GM21529 (cell line): ENCODE data around the gene CMTM4.
"Not testable (repeated sequence)": the region's sequence is repeated elsewhere in the genome, so short reads cannot be mapped to it uniquely, and the experiment has no call there.

Experiments
- ATAC-seq: cut with Tn5 transposase; IDR thresholded peaks from one replicate; pipeline ENCODE4 v1.9.1; 2021; ENCODE audit not compliant: unreplicated experiment

Gene CMTM4

DNA sequence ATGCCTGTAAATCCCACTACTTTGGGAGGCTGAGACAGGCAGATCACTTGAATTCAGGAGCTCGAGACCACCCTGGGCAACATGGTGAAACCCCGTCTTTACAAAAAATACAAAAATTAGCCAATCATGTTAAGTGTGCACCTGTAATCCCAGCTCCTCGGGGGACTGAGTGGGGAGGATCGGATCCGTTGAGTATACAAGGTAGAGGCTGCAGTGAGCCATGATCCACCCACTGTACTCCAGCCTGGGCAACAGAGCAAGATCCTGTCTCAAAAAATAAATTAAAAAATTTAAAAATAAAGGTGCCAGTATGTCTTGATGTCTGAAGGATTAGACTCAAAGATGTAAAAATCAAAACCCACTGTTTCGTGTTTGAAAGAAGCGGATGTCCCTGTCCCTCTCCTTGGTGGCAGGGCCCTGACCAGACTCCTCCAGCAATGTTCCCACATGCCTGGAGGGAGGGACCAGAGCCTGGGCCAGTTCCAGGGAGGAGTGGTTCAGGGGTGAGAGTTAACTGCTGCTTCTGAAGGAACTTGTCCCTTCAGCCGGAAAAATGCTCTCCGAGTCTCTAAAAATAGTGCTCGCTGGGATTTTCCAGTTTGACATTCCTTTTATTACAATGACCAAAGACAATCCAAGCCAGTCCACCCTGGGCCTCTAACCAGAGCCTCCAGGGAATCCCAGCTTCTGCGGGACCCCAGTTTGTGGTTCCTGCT is 9.4 kb upstream of the CMTM4 start:
- no peak for ATAC-seq

DNA sequence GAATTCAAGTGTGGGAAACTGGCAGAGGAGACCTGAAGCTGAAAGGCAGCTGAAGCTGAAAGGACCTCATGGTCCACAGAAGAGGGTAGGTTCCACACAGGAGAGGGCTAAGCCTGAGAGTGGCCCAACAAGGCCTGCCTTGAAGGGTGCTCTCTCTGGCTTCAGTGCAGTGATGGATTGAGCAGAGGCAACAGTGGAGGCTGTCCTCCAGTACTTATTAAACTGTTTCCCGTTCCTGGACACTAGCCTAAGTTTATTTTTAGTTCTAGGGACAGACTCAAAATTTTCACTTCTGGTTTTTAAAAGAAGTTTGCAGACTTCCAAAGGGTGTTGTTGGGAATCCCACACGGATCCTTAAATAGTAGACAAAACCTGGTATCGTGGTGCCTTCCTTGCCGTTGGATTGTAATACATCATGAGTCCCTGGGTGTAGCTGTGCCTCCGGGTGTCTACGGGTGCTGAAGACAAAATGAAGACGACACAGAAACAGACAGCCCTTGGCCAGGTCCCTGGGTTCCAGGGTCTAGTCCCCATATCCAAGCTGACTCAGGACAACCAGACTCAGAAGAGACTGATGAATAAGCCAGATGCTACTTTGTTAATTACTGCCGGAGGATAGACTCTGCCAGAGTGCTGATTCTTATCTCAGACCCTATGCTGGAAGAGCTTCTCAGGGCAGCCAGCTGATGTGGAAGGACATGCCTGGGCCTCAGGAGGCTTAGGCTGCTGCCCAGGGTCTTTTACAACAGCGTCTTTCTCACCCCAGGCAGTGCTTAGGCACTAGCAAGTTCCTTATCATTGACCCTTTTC is 7.1 kb upstream of the CMTM4 start:
- ATAC-seq = no peak

- no peak for ATAC-seq
Measured at GRCh38 chr16:66701516-66701915, 5.0 kb upstream of the CMTM4 start.

DNA sequence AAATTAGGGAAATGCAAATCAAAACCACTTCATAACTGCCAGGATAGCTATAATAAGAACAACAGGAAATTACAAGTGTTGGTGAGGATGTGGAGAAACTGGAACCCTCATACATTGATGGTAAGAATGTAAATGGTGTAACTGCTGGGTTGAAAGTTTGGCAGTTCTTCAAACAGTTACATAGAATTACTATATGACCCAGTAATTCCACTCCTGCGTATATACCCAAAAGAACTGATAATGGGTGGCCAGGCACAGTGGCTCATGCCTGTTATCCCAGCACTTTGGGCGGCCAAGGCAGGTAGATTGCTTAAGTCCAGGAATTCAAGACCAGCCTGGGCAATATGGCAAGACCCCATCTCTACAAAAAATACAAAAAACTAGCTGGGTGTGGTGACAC is 4.5 kb upstream of the CMTM4 start:
- no peak for ATAC-seq

GRCh38 chr16:66699898-66700297 is 3.4 kb upstream of the CMTM4 start:
- ATAC-seq = no peak

- no peak for ATAC-seq
Measured at GRCh38 chr16:66698046-66698445, 1.5 kb upstream of the CMTM4 start.

- ATAC-seq = peak; percentile 34
Measured at GRCh38 chr16:66695935-66696668, 441 bp downstream of the CMTM4 start.

GRCh38 chr16:66695471-66695934 is 1.0 kb downstream of the CMTM4 start:
- ATAC-seq = no peak

GRCh38 chr16:66693149-66693548 is 3.4 kb downstream of the CMTM4 start:
- no peak for ATAC-seq

- ATAC-seq = no peak
Measured at GRCh38 chr16:66692341-66692740, 4.2 kb downstream of the CMTM4 start.

GRCh38 chr16:66691234-66691633 is 5.3 kb downstream of the CMTM4 start:
- no peak for ATAC-seq

DNA sequence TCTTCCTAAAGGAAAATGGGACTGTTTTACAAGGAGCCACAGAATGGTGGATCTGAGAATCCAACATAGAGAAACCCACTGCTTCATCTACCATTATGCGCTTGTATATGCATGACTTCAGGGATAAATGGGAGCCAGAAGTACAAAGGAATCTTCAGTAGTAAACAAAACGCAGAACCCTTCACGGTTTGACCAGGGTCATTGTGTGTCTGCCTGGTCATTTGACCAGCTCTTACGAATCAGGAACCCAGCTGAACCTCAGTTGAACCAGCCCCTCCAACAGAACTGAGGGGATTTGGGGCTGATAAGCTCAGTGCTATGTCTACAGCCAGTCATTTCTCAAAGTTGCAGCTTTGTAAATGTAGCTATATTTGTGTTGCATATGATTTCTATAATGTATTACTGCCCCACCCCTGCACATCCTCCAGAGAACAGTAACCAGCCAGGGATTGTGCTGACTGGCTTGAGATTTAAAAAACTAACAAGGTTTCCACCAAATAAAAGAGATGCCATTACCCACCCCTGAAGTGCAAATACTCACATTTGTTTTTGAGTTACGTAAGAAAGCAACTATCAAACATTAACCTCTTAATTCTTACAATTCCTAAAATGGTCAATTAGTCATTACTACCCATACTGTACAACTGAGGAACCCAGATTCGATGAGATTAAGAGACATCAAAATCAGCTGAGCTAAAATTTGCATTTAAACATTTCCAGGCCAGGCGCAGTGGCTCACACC is 6.3 kb downstream of the CMTM4 start:
- no peak for ATAC-seq

DNA sequence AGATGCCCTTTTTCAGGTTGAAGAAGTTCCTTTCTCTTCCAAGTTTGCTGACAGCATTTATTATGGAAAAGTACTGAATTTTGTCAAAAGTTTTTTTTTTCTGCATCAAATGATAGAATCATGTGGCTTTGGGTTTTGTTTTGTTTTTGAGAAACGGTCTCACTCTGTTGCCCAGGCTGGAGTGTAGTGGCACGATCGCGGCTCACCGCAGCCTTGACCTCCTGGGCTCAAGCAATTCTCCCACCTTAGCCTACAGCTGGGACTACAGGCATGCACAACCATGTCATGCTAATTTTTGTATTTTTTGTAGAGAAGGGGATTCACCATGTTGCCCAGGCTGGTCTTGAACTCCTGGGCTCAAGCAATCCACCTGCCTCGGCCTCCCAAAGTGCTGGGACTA is 7.3 kb downstream of the CMTM4 start:
- no peak for ATAC-seq

DNA sequence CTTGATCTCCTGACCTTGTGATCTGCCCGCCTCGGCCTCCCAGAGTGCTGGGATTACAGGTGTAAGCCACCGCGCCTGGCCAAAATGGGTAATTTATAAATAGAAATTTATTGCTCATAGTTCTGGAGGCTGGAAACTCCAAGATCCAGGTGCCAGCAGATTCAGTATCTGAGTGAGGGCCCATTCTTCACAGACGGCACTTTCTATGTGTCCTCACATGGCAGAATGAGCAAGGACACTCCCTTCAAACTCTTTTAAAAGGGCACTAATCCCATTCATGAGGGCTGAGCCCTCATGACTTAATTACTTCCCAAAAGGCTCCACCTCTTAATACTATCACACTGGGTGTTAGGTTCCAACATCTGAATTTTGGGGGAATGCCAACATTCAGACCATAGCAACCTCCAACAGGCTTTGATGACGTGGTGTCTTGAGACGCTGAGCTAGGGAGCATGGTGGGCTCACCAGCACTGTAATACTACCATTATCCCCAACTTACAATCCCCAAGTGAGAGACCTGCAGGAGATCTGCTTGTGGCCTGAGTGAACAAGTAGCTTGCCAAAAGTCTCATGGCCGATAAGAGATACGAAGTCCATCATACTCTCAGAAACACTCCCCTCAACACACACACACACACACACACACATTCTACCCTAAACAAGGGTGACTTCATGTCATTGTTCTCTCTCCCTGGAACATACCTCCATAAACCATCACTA is 8.5 kb downstream of the CMTM4 start:
- ATAC-seq = no peak

- not testable (repeated sequence) for ATAC-seq
Measured at GRCh38 chr16:66685501-66686115, 10.9 kb downstream of the CMTM4 start.

DNA sequence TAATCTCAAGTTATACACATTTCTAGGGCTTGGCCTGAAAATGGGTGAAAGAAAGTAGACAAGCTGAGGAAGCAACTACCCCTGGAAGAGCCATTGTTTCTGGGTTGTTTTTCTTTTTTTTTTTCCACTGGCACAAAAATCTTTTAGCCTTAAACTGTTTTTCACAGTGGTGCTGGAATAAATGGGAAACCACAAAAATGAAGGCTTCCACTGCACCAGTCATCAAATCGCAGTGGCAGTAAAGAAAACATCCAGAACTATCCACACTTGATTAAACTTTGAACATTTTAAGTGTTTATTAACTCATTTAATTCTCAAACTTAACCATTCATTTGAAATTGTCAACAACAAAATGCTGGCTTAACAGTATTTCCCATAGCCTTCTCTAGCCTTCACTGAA is 14.3 kb downstream of the CMTM4 start:
- no peak for ATAC-seq

DNA sequence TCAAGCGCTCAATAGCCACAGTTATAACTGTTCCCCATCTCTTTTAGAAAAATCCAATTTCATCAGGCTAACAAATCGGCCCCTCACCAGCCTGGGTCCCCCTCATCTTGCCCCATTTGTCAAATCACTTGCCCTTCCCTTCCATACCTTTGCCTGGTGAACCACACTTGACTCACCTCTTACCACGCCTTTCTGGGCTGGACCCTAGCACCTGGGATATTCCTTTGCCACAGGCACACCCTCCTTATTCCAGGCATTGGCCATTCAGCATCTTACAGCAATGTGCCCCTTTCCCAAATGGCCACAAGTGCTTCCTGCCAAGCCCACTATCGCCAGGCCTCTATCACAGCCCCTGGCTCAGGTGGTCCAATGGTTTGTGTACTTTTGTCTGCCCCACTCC is 14.9 kb downstream of the CMTM4 start:
- no peak for ATAC-seq

DNA sequence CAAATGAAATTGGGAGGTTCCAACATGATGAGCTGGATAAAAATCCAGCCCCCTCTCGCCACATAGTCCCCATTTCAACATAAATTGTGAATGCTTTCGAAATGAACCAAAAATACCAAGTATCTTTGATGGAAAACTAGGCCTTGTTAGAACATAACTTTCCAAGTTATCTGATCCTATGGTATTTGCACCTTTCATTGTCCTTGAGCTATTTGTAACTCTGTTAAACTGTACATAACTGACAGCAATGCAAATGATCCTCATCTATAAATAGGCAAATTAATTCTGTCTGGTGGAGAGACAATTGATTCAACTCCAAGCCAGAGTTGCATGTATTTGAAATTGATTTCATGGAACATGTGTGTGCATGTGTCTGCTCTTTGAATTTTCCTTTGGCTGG is 18.2 kb downstream of the CMTM4 start:
- ATAC-seq = no peak

GRCh38 chr16:66677836-66678235 is 18.7 kb downstream of the CMTM4 start:
- no peak for ATAC-seq

- no peak for ATAC-seq
Measured at GRCh38 chr16:66677179-66677578, 19.4 kb downstream of the CMTM4 start.
